Measurements from ENCODE around the gene TXLNB.
"Not testable (repeated sequence)": the region's sequence is repeated elsewhere in the genome, so short reads cannot be mapped to it uniquely, and the experiment has no call there.

Gene TXLNB

GRCh38 chr6:139265512-139266190 is 26.1 kb downstream of the TXLNB start:
- DNase-seq: no peak

- peak in 1 of 2 experiments; percentile 45 for DNase-seq
These were observed 29.1 kb downstream of the TXLNB start for GRCh38 chr6:139262519-139263300.

GRCh38 chr6:139257821-139258398 is 33.9 kb downstream of the TXLNB start:
- DNase-seq: no peak

GRCh38 chr6:139257291-139257690 is 34.5 kb downstream of the TXLNB start:
- DNase-seq: no peak

GRCh38 chr6:139256087-139256486 is 35.7 kb downstream of the TXLNB start:
- DNase-seq: no peak

- no peak for DNase-seq
These were observed 37.6 kb downstream of the TXLNB start for GRCh38 chr6:139254196-139254595.

- DNase-seq: no peak
These were observed 38.1 kb downstream of the TXLNB start for GRCh38 chr6:139253656-139254055.

- DNase-seq: no peak
These were observed 40.0 kb downstream of the TXLNB start for GRCh38 chr6:139251691-139252390.

GRCh38 chr6:139251045-139251690 is 40.6 kb downstream of the TXLNB start:
- no peak for DNase-seq

- DNase-seq: peak; percentile 41 to 66
These were observed 41.3 kb downstream of the TXLNB start for GRCh38 chr6:139250296-139251044.

GRCh38 chr6:139249395-139249794 is 42.4 kb downstream of the TXLNB start:
- DNase-seq: no peak

- DNase-seq: no peak
These were observed 42.9 kb downstream of the TXLNB start for GRCh38 chr6:139248911-139249310.

GRCh38 chr6:139247618-139248017 is 44.2 kb downstream of the TXLNB start:
- no peak for DNase-seq

- no peak for DNase-seq
These were observed 48.3 kb downstream of the TXLNB start for GRCh38 chr6:139243536-139243935.

GRCh38 chr6:139242457-139243240 is 49.1 kb downstream of the TXLNB start:
- no peak for DNase-seq

- peak; percentile 1 to 70 for DNase-seq
These were observed 51.4 kb downstream of the TXLNB start for GRCh38 chr6:139240161-139241010.

GRCh38 chr6:139239064-139239463 is 52.7 kb downstream of the TXLNB start:
- DNase-seq: no peak

- no peak for DNase-seq
These were observed 55.7 kb downstream of the TXLNB start for GRCh38 chr6:139236105-139236504.

GRCh38 chr6:139235661-139236060 is 56.1 kb downstream of the TXLNB start:
- DNase-seq: no peak

GRCh38 chr6:139234193-139234592 is 57.6 kb downstream of the TXLNB start:
- not testable (repeated sequence) for DNase-seq

Measured in NCI-H524 (cell line).